MM.1S (cell line): ENCODE results near the gene CYB5R3.

Source experiments
- DNase-seq: peaks from one replicate; pipeline ENCODE4 v3.0.0-alpha.2; 2015
- H2AFZ ChIP-seq: fragments of 300-600 bp; sonication (generic); 2 replicates; pipeline ENCODE4 v1.6.0; 2016; ENCODE audit warnings: antibody characterized with exemption, low read length
- H3F3A ChIP-seq: fragments of 300-600 bp; sonication (generic); 2 replicates; pipeline ENCODE4 v1.6.1; 2016; ENCODE audit warnings: mild to moderate bottlenecking, antibody characterized with exemption, low read length, moderate library complexity, mixed read lengths; ENCODE audit not compliant: insufficient read depth
- H3K27ac ChIP-seq: fragments of 300-600 bp; sonication (generic); 2 replicates; pipeline ENCODE4 v1.5.1; 2016; ENCODE audit warnings: mild to moderate bottlenecking, low read length
- H3K27me3 ChIP-seq: fragments of 300-600 bp; sonication (generic); replicated peaks from 2 replicates; pipeline ENCODE4 v1.6.0; 2016; ENCODE audit warnings: low read length; ENCODE audit not compliant: insufficient read depth
- H3K36me3 ChIP-seq: fragments of 300-600 bp; sonication (generic); replicated peaks from 2 replicates; pipeline ENCODE4 v1.6.1; 2016; ENCODE audit warnings: mild to moderate bottlenecking, low read length, mixed read lengths; ENCODE audit not compliant: insufficient read depth
- H3K4me1 ChIP-seq: fragments of 300-600 bp; sonication (generic); 2 replicates; pipeline ENCODE4 v1.6.1; 2016; ENCODE audit warnings: low read length, mixed read lengths
- H3K4me2 ChIP-seq: fragments of 300-600 bp; sonication (generic); 2 replicates; pipeline ENCODE4 v1.6.0; 2016; ENCODE audit warnings: low read depth, low read length
- H3K4me3 ChIP-seq: fragments of 300-600 bp; sonication (generic); 2 replicates; pipeline ENCODE4 v1.5.1; 2016; ENCODE audit warnings: low read length, mixed read lengths
- H3K79me2 ChIP-seq: fragments of 300-600 bp; sonication (generic); 2 replicates; pipeline ENCODE4 v1.6.1; 2016; ENCODE audit warnings: mixed run types, low read length, mixed read lengths
- H3K9ac ChIP-seq: fragments of 300-600 bp; sonication (generic); 2 replicates; pipeline ENCODE4 v1.6.1; 2016; ENCODE audit warnings: low read length, mixed read lengths
- H3K9me2 ChIP-seq: fragments of 300-600 bp; sonication (generic); replicated peaks from 2 replicates; pipeline ENCODE4 v1.6.1; 2016; ENCODE audit warnings: mild to moderate bottlenecking, low read length, mixed read lengths; ENCODE audit not compliant: insufficient read depth
- H3K9me3 ChIP-seq: fragments of 300-600 bp; sonication (generic); replicated peaks from 2 replicates; pipeline ENCODE4 v1.6.1; 2016; ENCODE audit warnings: mild to moderate bottlenecking, low read length, mixed read lengths; ENCODE audit not compliant: insufficient read depth
- H4K20me1 ChIP-seq: fragments of 300-600 bp; sonication (generic); 2 replicates; pipeline ENCODE4 v1.6.1; 2016; ENCODE audit warnings: mild to moderate bottlenecking, low read length, moderate library complexity, mixed read lengths; ENCODE audit not compliant: insufficient read depth
- EZH2 ChIP-seq: fragments of 300-600 bp; sonication (generic); optimal IDR thresholded peaks from 2 replicates; pipeline ENCODE3; 2017; ENCODE audit warnings: low read depth, mild to moderate bottlenecking, antibody characterized with exemption, low read length, mixed read lengths
- EZH2phosphoT487 ChIP-seq: fragments of 300-600 bp; sonication (generic); IDR thresholded peaks from 2 replicates; pipeline ENCODE4 v1.6.1; 2018; ENCODE audit warnings: antibody characterized with exemption, low read length
- TF ChIP-seq, protein P1 (sequence below): fragments of 300-600 bp; sonication (generic); IDR thresholded peaks from 2 replicates; pipeline ENCODE4 v1.5.1; 2016; ENCODE audit warnings: antibody characterized with exemption, low read length, mixed read lengths

Gene CYB5R3

DNA sequence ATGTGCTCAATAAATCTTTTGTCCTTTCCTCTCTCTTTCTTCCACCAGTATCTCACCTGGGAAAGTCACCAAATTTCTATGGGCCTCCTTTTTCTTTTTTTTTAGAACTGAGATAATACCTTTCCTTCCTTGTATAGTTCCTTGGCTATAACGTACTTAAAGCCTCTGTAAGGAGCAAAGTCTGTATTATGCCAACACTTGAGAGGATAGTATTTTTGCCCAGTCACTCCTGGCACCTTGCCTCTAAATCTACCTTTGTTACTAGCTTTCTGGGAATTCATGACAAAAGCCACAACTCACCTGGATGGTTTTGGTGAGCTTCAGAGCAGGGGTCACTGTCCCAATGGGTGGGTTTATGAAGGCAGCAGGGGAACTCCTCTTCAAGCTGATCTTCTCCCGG is 46.7 kb downstream of the CYB5R3 start:
- Histone ChIP-seq H3K79me2 (peaks cover 79% of the 10 kb centered on the region), H3F3A (no peaks in the 10 kb centered on the region)
- TF ChIP-seq EZH2phosphoT487 (no peak), EZH2 (no peak)
- TF ChIP-seq, protein P1, sequence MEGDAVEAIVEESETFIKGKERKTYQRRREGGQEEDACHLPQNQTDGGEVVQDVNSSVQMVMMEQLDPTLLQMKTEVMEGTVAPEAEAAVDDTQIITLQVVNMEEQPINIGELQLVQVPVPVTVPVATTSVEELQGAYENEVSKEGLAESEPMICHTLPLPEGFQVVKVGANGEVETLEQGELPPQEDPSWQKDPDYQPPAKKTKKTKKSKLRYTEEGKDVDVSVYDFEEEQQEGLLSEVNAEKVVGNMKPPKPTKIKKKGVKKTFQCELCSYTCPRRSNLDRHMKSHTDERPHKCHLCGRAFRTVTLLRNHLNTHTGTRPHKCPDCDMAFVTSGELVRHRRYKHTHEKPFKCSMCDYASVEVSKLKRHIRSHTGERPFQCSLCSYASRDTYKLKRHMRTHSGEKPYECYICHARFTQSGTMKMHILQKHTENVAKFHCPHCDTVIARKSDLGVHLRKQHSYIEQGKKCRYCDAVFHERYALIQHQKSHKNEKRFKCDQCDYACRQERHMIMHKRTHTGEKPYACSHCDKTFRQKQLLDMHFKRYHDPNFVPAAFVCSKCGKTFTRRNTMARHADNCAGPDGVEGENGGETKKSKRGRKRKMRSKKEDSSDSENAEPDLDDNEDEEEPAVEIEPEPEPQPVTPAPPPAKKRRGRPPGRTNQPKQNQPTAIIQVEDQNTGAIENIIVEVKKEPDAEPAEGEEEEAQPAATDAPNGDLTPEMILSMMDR: no peak

DNA sequence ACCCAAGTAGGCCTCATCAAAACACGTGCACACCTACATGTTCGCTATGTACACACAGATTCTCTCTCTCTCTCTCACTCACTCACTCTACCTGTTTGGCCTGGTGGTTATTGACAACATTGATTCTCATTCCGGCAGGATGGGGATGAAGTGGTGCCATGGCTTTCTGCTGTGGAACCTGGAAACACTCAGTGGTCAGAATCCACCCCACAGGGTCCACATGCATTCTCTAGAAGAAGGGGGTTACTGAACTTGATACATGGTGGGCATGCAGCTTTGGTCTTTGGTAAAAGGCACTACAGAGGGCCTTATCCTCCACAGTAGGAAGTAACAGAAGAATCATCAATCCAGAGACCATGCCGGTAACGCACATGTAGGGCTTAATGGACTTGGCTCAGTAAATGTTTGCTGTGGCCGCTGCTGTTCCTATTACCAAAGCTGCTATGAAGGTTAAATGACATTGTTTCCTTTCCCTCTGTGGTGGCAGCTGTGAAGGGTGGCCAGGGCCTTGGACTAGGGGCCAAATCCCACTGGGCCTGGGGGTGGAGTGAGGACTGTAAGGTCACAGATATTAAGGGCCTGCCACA is 47.2 kb downstream of the CYB5R3 start:
- peaks cover 12% of the 10 kb centered on the region for H4K20me1 ChIP-seq

More for the DNA sequence above, 46.7 kb downstream of the CYB5R3 start:
- no peaks in the 10 kb centered on the region for H3K9me3 ChIP-seq
- H3K9ac ChIP-seq: no peak overlapping the region
- H3K36me3 ChIP-seq: peaks cover 6% of the 10 kb centered on the region; the same call in 1 of the 2 replicates
- H3K27me3 ChIP-seq: no peaks in the 10 kb centered on the region
- no peak overlapping the region for H3K4me3 ChIP-seq
- no peak overlapping the region for H3K4me2 ChIP-seq
- H2AFZ ChIP-seq: no peak overlapping the region
- peaks cover 12% of the 10 kb centered on the region for H4K20me1 ChIP-seq
- DNase-seq: no peak
- no peaks in the 10 kb centered on the region for H3K9me2 ChIP-seq
- no peaks in the 10 kb centered on the region for H3K4me1 ChIP-seq
- no peak overlapping the region for H3K27ac ChIP-seq

DNA sequence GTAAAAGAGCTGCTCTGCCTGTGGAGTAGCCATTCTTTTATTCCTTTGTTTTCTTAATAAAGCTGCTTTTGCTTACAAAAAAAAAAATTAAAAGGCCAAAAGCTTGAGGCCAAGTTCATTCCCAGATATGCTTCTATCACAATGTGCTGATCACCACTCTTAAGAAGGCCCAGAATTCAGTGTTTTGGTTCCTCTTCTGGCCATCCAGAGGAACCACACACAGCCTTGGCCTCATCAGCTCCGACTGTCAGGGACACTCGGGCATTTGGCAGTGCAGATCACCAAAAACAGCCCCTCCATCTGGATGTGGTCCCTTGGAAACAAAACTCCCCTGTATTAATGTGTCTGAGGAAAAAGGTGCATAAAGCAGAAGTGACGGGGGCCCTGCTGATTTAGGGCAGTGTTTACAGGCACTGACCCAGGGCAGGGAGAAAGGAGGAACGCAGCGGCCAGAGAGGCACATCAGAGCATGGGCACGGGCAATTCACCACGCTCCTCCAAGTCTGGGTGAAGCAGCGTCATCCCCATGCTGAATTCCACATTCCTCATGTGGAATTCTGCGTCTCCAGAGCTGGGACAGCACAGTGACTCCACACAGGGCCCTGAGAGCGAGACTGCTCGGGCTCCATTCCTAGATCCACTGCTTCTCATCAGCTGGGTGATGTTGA is 52.2 kb downstream of the CYB5R3 start:
- H2AFZ ChIP-seq: no peak overlapping the region
- DNase-seq: no peak
- H3K79me2 ChIP-seq: peaks cover 31% of the 10 kb centered on the region
- H4K20me1 ChIP-seq: no peaks in the 10 kb centered on the region; the same call in 1 of the 2 replicates
- H3K9ac ChIP-seq: no peak overlapping the region
- no peaks in the 10 kb centered on the region for H3K27me3 ChIP-seq
- no peak overlapping the region for H3K27ac ChIP-seq
- no peaks in the 10 kb centered on the region for H3K9me3 ChIP-seq
- no peak overlapping the region for H3K4me3 ChIP-seq
- H3K4me1 ChIP-seq: no peaks in the 10 kb centered on the region
- no peak overlapping the region for H3K4me2 ChIP-seq
- H3K36me3 ChIP-seq: peaks cover 23% of the 10 kb centered on the region
- H3F3A ChIP-seq: no peaks in the 10 kb centered on the region
- H3K9me2 ChIP-seq: no peaks in the 10 kb centered on the region
- TF ChIP-seq EZH2 (no peak), EZH2phosphoT487 (no peak)
- TF ChIP-seq, protein P1: no peak

More for the DNA sequence above, 47.2 kb downstream of the CYB5R3 start:
- no peak overlapping the region for H3K4me3 ChIP-seq
- TF ChIP-seq, protein P1: no peak
- TF ChIP-seq EZH2phosphoT487 (no peak), EZH2 (no peak)
- peaks cover 74% of the 10 kb centered on the region for H3K79me2 ChIP-seq
- no peaks in the 10 kb centered on the region for H3K4me1 ChIP-seq
- no peaks in the 10 kb centered on the region for H3K9me2 ChIP-seq
- H3K9me3 ChIP-seq: no peaks in the 10 kb centered on the region
- DNase-seq: no peak
- no peaks in the 10 kb centered on the region for H3F3A ChIP-seq
- no peak overlapping the region for H2AFZ ChIP-seq
- H3K27me3 ChIP-seq: no peaks in the 10 kb centered on the region
- peaks cover 6% of the 10 kb centered on the region; the same call in 1 of the 2 replicates for H3K36me3 ChIP-seq
- no peak overlapping the region for H3K4me2 ChIP-seq
- H3K27ac ChIP-seq: no peak overlapping the region
- H3K9ac ChIP-seq: no peak overlapping the region
